PFSK-1 (cell line): ENCODE data around the gene CNIH2.

Experiments
- FOXP2 ChIP-seq: optimal IDR thresholded peaks from 2 replicates; pipeline ENCODE3; 2011; ENCODE audit warnings: borderline replicate concordance, control low read depth, inconsistent platforms; ENCODE audit not compliant: insufficient read depth; ENCODE audit errors: extremely low read length, extremely low read depth
- POLR2AphosphoS5 ChIP-seq: IDR thresholded peaks from 2 replicates; pipeline ENCODE4 v1.6.1; 2012; ENCODE audit warnings: low read depth, mild to moderate bottlenecking, control low read depth, low read length, moderate library complexity
- SIN3A ChIP-seq: IDR thresholded peaks from 2 replicates; pipeline ENCODE4 v1.6.1; 2012; ENCODE audit warnings: mild to moderate bottlenecking, low read length, moderate library complexity, borderline replicate concordance; ENCODE audit not compliant: insufficient read depth
- TAF1 ChIP-seq: IDR thresholded peaks from 2 replicates; pipeline ENCODE4 v1.6.1; 2012; ENCODE audit warnings: low read length, control low read depth, borderline replicate concordance; ENCODE audit not compliant: insufficient read depth
- TF ChIP-seq, protein P1 (sequence below), 2 experiments: IDR thresholded peaks; 2 replicates each; pipeline versions ENCODE4 v1.6.1 to v1.8.0; 2011 to 2012; ENCODE audit warnings: low read depth in 2 of 2, low read length in 2 of 2, control low read depth in 1 of 2, inconsistent platforms in 1 of 2, mild to moderate bottlenecking in 1 of 2, moderate library complexity in 1 of 2; ENCODE audit not compliant: insufficient read depth in 1 of 2

CNIH2 gene

DNA sequence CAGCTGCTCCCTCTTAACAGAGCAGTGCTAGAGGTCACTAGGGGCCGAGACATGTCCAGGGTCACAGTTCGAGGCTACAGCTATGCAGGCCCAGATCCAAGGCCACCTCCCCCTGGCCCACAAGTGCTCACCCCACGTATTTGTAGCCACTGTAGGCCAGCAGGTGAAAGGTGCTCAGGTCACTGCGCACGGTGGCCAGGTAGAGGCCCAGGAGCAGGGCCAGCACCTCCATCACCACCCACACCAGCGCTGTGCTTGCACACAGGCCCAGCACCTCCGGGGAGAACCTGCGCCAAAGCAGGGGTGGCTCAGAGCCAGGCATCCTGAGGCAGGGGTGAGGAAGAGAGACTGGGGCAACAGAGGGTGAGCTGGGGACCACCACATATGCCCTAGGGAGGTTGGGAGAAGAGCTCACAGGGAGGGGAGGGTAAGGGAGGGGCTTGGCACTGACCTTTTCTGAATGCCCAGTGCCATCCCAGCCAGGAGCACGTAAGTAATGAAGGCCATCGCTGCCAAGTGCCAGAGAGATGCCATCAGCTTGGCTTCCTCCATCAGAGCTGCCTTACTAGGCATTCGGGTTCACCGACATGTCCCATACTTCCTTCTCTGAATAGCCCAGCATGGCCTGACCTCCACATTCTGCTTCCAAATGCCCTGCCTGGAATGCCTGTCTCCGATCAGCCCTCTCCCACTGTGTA lies 7.4 kb downstream of the CNIH2 start:
- TF ChIP-seq, protein P1, sequence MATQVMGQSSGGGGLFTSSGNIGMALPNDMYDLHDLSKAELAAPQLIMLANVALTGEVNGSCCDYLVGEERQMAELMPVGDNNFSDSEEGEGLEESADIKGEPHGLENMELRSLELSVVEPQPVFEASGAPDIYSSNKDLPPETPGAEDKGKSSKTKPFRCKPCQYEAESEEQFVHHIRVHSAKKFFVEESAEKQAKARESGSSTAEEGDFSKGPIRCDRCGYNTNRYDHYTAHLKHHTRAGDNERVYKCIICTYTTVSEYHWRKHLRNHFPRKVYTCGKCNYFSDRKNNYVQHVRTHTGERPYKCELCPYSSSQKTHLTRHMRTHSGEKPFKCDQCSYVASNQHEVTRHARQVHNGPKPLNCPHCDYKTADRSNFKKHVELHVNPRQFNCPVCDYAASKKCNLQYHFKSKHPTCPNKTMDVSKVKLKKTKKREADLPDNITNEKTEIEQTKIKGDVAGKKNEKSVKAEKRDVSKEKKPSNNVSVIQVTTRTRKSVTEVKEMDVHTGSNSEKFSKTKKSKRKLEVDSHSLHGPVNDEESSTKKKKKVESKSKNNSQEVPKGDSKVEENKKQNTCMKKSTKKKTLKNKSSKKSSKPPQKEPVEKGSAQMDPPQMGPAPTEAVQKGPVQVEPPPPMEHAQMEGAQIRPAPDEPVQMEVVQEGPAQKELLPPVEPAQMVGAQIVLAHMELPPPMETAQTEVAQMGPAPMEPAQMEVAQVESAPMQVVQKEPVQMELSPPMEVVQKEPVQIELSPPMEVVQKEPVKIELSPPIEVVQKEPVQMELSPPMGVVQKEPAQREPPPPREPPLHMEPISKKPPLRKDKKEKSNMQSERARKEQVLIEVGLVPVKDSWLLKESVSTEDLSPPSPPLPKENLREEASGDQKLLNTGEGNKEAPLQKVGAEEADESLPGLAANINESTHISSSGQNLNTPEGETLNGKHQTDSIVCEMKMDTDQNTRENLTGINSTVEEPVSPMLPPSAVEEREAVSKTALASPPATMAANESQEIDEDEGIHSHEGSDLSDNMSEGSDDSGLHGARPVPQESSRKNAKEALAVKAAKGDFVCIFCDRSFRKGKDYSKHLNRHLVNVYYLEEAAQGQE (IDR thresholded peaks at IDR 0.05; ENCODE audit: insufficient read depth in 1 of 2, low read depth in 2 of 2, low read length in 2 of 2) = no peak
- no peak for TF ChIP-seq POLR2AphosphoS5
- TF ChIP-seq FOXP2 = no peak
- TF ChIP-seq SIN3A = no peak
- no peak for TF ChIP-seq TAF1

DNA sequence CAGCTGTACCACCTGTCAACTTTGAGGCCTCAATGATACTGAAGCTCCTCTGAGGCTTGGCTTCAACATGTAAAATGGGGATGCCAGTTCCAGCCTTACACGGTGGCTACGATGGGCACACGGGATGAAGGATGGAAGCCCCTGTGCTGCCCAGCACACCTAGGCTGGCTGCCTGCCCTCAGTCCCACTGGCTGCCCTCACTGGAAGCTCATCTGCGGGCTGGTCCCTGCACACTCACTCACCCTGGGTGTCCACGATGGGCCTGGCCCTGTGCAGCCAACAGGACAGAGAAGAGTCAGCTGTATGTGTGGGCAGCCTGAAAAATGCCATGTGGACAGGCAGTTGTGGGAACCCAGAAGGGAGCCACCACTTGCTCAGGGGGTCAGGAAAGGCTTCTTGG lies 8.7 kb downstream of the CNIH2 start:
- TF ChIP-seq, protein P1 (IDR thresholded peaks at IDR 0.05; ENCODE audit: insufficient read depth in 1 of 2, low read depth in 2 of 2, low read length in 2 of 2) = no peak

DNA sequence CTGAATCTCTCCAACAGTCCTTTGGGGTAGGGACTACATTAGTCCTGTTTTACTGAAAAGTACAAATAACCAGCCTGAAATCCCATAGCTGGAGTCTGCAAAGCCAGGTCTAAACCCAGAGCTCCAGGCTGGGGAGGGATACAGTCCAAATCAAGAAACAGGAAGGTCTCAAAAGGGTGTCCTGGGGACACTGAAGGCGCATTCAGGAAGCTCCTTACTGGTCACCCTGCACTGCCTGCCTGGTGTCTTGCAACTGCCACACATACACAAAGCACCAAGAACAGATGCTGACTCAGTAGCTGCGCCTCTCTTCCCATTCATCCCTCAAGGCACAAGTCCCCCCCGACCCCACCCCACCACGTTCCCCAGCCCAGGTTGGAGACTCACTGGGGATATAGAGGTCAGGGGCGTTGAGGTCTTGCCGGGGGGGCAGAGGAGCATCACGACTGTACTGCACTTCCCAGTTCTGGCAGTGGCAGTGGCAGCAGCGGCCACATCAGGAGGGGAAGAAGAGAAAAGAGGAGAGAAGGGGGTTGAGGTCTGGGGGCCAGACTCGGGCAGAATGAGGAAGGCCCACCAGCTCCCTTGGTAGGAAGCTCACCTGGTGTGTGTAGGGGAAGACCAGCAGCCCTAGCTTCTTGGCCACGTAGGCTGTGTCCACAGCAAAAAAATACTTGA lies 9.4 kb downstream of the CNIH2 start:
- TF ChIP-seq, protein P1 (IDR thresholded peaks at IDR 0.05; ENCODE audit: insufficient read depth in 1 of 2, low read depth in 2 of 2, low read length in 2 of 2) = no peak
- TF ChIP-seq TAF1 = no peak
- no peak for TF ChIP-seq FOXP2
- TF ChIP-seq SIN3A = no peak
- no peak for TF ChIP-seq POLR2AphosphoS5

DNA sequence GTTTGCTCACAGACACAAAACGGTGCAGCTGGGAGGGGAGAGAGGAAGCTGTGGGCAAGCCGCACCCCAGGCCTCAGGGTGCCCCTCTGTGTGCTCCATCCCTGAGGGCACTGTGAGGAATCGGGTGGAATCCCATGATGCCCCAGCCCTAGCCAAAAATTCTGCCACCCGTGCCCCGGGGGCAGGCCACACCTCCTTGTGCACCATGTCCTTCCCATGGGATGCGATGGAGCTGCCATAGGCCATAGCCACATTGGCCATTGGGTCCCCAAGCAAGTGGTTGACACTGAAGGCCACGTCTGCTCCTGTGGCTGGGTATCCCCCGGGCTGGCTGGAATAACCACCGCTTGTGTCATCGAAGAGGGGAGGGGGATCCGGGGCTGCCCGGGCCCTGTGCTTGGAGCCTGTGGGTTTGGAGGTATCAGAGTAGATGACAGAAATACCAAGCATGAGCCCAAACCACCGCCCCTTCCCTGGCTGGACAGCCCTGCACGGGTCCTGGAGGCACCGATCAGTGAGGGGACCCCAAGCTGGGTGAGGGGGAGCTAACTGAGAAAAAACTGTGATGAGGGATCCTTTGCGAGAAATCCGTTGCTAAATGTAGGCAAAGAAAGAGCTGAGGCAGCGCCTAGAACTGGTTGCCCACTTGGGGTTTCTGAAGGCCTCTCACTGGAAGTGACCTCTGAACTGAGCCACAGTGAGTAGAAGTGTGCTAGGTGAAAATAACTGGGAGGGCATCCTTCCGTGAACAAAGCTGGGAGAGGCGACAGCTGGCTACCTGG lies 10.1 kb downstream of the CNIH2 start:
- TF ChIP-seq, protein P1 (IDR thresholded peaks at IDR 0.05; ENCODE audit: insufficient read depth in 1 of 2, low read depth in 2 of 2, low read length in 2 of 2) = no peak
- TF ChIP-seq FOXP2 = no peak
- TF ChIP-seq TAF1 = no peak
- TF ChIP-seq POLR2AphosphoS5 = no peak
- no peak for TF ChIP-seq SIN3A
